ENCODE results near the gene PDGFC. TPM values are rescaled to one million over a fixed set of nuclear protein-coding genes. Genes with fewer than 3 reads are reported as not detected.

PDGFC gene
- total RNA-seq, 1 experiment from 2014 or later, result 5.3 TPM

GRCh38 chr4:156858071-156858470 is 113.5 kb downstream of the PDGFC start:
- Mint-ChIP-seq H3K27ac (no peak overlapping the region), H3K9me3 (no peaks in the 10 kb centered on the region), H3K4me1 (peaks cover 5% of the 10 kb centered on the region; the same call in 1 of the 2 replicates), H3K27me3 (ENCODE audit: low read depth) (no peaks in the 10 kb centered on the region), H3K4me3 (no peak overlapping the region), H3K36me3 (no peaks in the 10 kb centered on the region)
- DNase-seq (ENCODE audit: low spot score), result no peak
- TF ChIP-seq EMX1 (CRISPR knock-in tag; IDR thresholded peaks at IDR 0.05) (no peak), ZNF317 (CRISPR knock-in tag; IDR thresholded peaks at IDR 0.05; ENCODE audit: borderline replicate concordance, low read depth) (no peak), ZNF281 (CRISPR knock-in tag; IDR thresholded peaks at IDR 0.05) (no peak), SMAD3 (CRISPR knock-in tag; IDR thresholded peaks at IDR 0.05; ENCODE audit: borderline replicate concordance) (no peak), ZBTB21 (CRISPR knock-in tag; IDR thresholded peaks at IDR 0.05; ENCODE audit: borderline replicate concordance) (no peak), TP53 (CRISPR knock-in tag; IDR thresholded peaks at IDR 0.05) (no peak)
- CTCF ChIA-PET, result no interaction called here
- ATAC-seq, result no peak
- POLR2A ChIA-PET, result no interaction called here

- peaks cover 3% of the 10 kb centered on the region; the same call in 1 of the 2 replicates for H3K27me3 Mint-ChIP-seq (ENCODE audit: low read depth)
- H3K4me3 Mint-ChIP-seq, result no peak overlapping the region
- POLR2A ChIA-PET, result no interaction called here
- no peak overlapping the region for H3K27ac Mint-ChIP-seq
- CTCF ChIA-PET, result no interaction called here
- DNase-seq (ENCODE audit: low spot score) (no peak), ATAC-seq (no peak)
- H3K9me3 Mint-ChIP-seq, result peaks cover 56% of the 10 kb centered on the region
- H3K4me1 Mint-ChIP-seq, result no peaks in the 10 kb centered on the region
- H3K36me3 Mint-ChIP-seq, result peaks cover 48% of the 10 kb centered on the region
- TF ChIP-seq RORB (CRISPR knock-in tag; IDR thresholded peaks at IDR 0.05) (no peak), ETV6 (CRISPR knock-in tag; IDR thresholded peaks at IDR 0.05) (no peak), ZNF219 (CRISPR knock-in tag; IDR thresholded peaks at IDR 0.05; ENCODE audit: borderline replicate concordance) (no peak), TEAD1 (CRISPR knock-in tag; IDR thresholded peaks at IDR 0.05) (no peak), ZNF281 (CRISPR knock-in tag; IDR thresholded peaks at IDR 0.05) (no peak), CBFB (CRISPR knock-in tag; IDR thresholded peaks at IDR 0.05; ENCODE audit: low read depth) (no peak), IRF1 (CRISPR knock-in tag; IDR thresholded peaks at IDR 0.05) (no peak), ZNF317 (CRISPR knock-in tag; IDR thresholded peaks at IDR 0.05; ENCODE audit: borderline replicate concordance, low read depth) (no peak), GRHL2 (CRISPR knock-in tag; IDR thresholded peaks at IDR 0.05; ENCODE audit: insufficient replicate concordance, severe bottlenecking) (no peak), ELF4 (CRISPR knock-in tag; IDR thresholded peaks at IDR 0.05; ENCODE audit: low read depth) (no peak), MYBL2 (CRISPR knock-in tag; IDR thresholded peaks at IDR 0.05) (no peak), NR3C1 (CRISPR knock-in tag; conservative IDR thresholded peaks at IDR 0.05; ENCODE audit: low read depth) (no peak), JAZF1 (CRISPR knock-in tag; IDR thresholded peaks at IDR 0.05) (no peak), FOXP4 (CRISPR knock-in tag; IDR thresholded peaks at IDR 0.05) (no peak), ZNF512 (CRISPR knock-in tag; IDR thresholded peaks at IDR 0.05; ENCODE audit: borderline replicate concordance) (no peak), GTF2I (CRISPR knock-in tag; conservative IDR thresholded peaks at IDR 0.05) (no peak), ZNF532 (CRISPR knock-in tag; IDR thresholded peaks at IDR 0.05; ENCODE audit: borderline replicate concordance) (no peak), SOX15 (CRISPR knock-in tag; IDR thresholded peaks at IDR 0.05) (no peak)
These were observed 132.8 kb downstream of the PDGFC start for GRCh38 chr4:156838761-156839160.

Measured in WTC11 (cell line).